ENCODE results near the gene EBF3.

Gene EBF3

DNA sequence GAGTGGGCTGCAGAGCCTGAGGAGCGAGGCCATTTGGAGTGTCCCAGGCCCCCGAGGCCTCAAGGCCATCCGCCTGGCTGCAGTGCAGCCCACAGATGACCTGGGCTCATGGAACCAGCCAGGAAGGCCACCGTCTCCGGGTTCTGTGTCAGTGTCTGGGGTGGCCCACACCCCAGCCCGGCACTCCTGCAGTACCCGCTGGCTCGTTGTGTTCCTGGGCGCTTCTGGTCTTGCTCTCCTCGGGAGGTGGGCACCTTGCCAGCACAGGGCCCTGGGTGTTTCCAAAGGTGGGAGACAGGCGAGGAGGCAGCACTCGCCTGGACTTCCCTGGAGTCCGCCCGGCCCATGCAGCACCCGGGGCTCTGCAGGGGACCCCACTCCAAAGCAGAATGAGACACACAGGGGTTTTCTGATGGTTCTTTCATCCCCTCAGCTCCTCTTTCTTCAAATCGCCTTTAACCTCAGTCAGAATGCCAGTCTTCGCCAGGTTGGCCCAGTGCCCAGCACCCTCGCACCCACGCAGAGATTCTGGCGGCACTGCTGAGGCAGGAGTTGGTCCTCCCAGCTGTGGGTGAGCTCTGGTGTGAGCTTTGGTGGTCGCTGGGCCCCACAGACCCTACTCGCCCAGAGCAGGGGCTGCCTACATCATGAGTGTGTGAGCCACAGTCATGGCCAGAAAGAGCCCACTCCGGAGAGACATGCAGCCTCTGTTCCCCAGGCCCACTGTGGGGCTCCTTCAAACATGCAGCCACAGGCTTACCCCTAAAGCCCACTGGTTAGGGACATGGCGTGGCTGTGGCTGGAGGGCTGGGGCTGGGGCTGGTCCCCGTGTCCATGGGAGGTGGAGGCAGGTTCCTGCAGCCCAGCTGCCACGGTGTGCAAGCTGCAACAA lies 155.7 kb downstream of the EBF3 start:
- DNase-seq, result no peak

GRCh38 chr10:129807211-129807610 lies 156.9 kb downstream of the EBF3 start:
- no peak for DNase-seq

DNA sequence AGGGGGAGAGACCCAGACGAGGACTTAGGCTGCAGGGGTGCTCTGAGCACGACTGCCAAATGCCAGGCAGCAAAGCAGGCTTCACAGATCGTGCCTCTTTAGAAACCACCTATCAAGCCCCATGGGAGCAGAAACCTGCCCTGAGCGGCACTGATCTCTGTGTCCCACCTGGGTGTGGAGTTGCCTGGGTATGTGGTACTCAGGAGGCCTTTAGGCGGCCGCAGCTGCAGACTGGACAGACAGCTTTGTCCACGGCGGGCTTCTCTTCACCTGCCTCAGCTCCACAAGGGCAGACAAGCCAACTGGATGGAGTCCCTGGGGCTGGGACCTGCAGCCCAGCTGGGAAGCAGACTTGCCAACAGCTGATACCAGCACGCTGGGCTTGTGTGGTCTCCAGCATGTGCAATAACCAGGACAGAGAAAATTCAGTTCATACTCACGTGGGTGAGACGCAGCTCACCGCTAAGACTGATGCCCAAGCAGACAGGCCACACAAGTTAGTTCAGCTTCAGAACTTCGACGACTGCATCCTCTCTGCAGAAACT lies 163.2 kb downstream of the EBF3 start:
- no peak for DNase-seq

DNA sequence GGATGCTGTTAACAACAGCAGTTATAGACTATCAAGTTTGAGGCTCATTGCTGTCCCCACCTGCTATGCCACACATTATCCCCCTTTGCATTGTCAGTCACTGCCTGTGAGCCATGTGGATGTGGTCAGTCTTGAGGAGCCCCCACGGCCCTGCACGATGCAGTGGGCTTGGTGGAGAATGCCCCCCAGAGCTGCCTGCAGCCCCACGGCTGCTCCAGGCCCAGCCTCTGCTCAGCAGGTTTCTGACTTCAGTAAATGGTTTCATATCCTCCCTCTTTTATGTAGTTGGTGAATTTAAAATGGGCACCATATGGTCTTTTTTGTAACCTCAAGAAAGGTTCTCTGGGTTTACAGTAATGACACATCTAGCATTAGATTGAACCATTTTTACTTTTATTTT lies 164.1 kb downstream of the EBF3 start:
- no peak for DNase-seq

GRCh38 chr10:129796710-129797420 lies 167.2 kb downstream of the EBF3 start:
- DNase-seq, result no peak

DNA sequence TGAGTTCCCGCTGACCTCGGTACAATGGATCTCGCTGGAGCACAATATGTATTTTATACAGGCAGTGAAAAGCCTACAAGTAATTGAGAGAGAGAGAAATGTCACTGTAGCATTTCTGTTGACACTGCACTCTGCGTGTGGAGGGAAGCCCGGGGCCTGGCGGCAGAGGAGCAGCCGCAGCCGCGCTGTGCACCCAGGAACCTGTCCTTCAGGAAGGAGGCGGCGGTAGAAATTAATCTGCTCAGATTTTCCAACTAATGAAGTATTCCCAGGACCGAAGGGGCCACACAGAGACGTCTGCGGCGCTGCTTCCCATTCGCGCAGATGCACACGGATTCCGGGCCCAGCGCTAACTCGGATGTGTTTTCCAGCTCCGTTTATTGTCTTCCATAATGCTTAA lies 170.1 kb downstream of the EBF3 start:
- DNase-seq, result no peak

DNA sequence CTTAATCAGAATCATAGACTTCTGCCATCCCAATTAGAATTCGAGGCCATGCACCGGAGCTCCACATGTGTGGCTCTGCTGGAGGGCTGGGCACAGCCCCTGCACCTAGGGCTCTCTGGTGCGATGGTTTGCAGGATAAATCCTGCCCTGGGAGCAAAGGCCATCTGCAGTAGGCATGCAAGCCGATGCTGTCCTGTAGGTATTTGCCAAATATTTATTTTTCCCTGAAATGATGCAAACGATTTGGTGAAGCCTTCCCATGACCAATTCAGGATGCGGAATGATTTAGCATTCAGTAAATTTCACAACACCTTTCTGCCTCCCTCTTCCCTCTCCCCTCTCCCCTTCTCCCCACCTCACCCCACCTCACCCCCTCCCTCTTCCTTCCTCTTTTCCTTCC lies 170.6 kb downstream of the EBF3 start:
- DNase-seq, result no peak

DNA sequence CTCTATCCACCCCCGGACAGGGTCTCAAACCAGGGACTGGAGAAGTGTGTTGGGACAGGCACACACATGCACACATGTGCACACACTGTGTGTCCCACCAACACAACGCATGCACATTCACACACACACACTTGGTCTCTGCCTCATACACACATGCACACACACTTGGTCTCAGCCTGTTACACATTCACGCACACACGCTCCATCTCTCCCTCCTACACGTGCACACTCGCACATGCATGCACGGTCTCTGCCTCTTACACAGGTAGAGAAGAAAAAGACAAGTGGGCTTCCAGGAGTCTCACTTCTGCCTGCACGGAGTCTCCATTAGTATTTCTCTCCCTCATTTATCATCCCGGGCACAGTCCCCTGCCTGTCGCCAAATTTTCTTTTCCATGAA lies 171.2 kb downstream of the EBF3 start:
- DNase-seq, result no peak

- no peak for DNase-seq
Measured at GRCh38 chr10:129792141-129792540, 171.9 kb downstream of the EBF3 start.

- DNase-seq, result no peak
Measured at GRCh38 chr10:129790715-129791446, 173.2 kb downstream of the EBF3 start.

DNA sequence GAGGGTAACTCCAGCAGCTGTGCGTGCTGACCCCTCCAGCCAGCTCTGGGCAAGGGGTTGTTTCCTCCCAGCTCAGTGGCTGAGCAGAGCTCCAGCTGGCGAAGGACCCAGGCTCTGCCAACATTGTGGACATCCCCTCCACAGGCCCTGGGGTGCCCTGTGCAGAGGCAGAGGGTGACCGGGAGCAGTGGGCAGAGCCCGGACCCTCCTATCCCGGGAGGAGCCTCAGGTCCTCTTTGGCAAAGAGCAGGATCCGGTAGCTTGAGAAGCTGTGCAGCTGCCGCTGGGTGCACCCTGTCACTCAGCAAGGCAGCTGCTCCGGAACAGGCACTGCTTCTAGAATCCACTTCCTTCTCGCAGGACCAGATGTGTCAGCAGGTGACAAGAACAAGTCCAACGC lies 175.9 kb downstream of the EBF3 start:
- DNase-seq, result no peak

DNA sequence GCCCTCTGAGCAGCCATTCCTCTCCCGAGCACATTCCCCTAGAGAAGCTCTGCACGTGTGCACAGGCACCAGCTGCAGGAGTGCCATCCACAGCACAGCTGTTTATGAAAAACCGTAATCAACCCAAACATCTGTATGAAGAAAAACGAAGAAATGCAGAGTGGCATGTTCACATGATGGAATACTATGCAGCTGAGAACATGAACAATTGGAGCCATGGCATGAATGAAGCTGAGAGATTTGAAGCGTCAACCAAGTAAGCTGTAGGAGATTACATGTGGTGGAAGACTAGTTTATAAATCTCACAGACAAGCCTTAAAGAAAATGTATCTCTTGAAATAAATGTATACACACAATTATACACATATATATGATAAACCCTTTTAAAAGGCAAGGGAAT lies 176.5 kb downstream of the EBF3 start:
- DNase-seq, result no peak

- no peak for DNase-seq
Measured at GRCh38 chr10:129786216-129786615, 177.9 kb downstream of the EBF3 start.

DNA sequence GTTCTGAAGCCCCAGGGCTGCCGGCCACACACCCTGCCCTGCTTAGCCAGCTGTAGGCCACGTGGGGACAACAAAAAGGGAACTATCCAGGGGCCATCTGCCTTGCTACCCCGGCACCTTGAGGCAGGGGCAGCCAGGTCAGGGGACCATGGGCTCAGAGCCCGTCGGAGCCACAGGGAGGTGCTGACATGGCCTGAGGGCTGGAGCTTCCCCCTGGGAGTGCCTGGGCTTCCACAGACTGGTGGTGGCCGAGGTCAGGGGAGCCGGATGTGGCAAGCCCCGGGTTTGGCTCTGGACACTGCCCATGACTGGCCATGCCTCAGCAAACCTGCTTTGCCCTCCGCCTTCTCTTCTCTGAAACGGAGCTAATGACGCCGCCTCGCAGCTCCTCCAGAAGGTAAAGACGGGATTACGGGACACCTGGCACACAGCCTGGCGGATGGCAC lies 178.5 kb downstream of the EBF3 start:
- no peak for DNase-seq
